Activated gamma-delta T cell (primary cell): ENCODE data around the gene RPS4Y1.
"Not testable (repeated sequence)": the region's sequence is repeated elsewhere in the genome, so short reads cannot be mapped to it uniquely, and the experiment has no call there.

ENCODE experiments used
- DNase-seq: peaks from one replicate; lab custom pipeline; 2025; lab: John Stamatoyannopoulos, UW
- total RNA-seq, 2 donors: gene quantifications; one replicate each; lab custom pipeline; 2026; lab: John Stamatoyannopoulos, UW

Gene RPS4Y1
- total RNA-seq: 0.10 to 100.0 reads per million in 2 donors

DNA sequence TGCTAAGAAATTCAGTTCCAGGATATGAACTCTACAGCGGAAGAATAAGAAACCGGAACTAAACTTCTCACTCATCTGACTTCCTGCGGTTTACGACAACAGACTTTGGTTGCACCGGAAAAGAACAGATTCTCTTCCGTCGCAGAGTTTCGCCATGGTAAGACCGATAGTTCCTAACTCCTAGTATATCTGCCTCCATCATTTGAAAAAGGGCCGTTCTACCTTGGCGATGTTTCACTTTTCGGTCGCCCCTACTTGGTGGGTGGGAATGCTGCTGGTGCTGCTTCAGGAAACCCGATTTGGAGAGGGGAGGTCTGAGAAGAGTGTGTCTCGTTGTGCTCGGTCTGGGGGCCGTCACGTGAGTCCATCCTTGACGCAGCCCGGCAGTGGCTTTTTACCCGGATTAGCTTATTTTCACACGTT, at the start of gene RPS4Y1:
RPS4Y1 (plus strand) TSS at position 132 of the 423 bp plus-strand sequence; CDS start at position 155, 23 bp downstream.
- DNase-seq: no peak

DNA sequence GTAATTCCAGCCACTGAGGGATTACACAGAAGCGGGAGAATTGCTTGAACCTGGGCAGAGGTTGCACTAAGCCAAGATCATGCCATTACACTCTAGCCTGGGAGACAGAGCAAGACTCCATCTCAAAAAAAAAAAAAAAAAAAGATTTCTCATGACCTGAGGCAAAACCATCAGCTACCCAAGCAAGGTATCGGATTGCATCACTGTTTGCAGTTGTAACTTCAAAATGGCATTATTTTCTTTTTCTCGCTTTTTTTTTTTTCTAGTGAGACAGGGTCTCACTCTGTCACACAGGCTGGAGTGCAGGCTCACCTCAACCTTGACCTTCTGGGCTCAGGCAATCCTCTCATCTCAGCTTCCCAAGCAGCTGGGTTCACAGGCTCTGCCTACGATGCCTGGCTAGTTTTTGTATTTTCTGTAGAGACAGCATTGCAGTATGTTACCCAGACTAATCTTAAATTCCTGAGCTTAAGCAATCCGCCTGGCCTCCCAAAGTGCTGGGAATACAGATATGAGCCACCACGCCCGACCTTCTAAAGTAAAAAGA, 44.4 kb upstream of the RPS4Y1 start:
- DNase-seq: no peak

DNA sequence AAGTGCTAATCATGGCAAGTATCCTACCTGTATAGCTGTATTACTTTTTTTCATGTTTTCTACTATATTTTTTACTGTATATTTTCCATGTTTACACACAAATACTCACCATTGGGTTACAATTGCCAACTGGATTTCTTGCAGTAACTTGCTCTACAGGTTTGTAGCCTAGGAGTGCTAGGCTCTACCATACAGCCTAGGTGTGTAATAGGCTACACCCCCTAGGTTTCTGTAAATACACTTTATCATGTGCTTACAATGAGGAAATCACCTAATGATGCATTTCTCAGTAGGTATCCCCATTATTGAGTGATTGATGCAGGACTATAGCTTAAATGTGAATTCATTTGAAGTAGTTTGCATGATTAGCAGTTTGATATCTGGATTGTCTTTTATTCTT, 43.4 kb upstream of the RPS4Y1 start:
- DNase-seq: no peak

DNA sequence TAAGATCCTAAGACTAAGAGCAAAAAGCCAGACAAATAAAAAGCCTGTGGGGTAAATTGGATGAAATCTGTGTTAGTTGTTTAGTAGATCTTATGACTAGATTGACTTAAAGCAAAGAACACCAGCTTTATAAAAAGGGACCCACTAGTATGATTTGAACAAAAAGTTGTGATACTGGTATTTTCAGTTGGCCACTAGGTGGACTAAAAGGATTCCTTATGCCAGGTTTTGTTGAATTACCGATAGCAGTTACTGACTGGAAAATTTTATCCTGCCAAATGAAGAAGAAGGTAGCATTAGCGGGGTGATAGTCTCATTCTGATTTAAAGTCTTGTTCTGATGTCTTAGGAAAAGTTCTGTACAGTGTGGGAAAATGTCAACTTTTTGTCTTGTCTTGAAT, 41.2 kb upstream of the RPS4Y1 start:
- no peak for DNase-seq

DNA sequence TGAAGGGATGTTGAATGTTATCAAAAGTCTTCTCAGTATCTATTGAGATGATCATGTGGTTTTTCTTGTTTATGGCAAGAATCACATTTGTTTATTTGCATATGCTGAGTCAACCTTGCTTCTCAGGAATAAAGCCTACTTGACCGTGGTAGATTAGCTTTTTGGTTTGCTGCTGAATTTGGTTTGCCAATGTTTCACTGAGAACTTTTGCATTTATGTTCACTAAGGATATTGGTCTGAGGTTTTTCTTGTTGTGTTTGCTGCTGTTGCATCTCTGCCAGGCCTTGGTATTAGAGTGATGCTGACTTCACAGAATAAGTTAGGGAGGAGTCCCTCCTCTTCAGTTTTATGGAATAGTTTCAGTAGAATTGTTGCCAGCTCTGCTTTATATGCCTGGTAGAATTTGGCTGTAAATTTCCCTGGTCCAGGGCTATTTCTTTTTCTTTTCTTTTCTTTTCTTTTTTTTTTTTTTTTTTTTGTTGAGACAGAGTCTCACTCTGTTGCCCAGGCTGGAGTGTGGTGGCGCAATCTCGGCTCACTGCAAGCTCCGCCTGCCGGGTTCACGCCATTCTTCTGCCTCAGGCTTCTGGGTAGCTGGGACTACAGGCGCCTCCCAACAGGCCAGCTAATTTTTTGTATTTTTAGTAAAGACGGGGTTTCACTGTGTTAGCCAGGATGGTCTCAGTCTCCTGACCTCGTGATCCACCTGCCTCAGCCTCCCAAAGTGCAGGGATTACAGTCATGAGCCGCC, 24.1 kb upstream of the RPS4Y1 start:
- DNase-seq: not testable (repeated sequence)

DNA sequence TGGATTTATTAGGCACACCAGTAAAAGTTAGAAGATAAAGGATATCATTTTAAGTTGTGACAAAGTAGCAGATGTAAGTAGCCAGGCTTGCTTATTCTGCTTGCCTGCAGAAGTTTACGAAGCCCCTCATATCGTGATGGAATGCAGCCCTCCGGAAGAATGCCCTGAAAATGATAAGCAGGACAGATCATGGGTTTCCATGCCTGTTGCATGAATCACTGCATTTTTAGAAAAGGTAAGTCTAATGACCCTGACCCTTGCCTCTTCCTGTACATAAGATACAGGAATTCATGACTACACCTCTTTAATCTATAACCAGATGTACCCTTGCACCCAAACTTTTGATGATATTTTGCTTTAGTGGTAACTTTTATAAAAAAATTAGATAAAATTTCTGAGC, 16.9 kb upstream of the RPS4Y1 start:
- DNase-seq: no peak

DNA sequence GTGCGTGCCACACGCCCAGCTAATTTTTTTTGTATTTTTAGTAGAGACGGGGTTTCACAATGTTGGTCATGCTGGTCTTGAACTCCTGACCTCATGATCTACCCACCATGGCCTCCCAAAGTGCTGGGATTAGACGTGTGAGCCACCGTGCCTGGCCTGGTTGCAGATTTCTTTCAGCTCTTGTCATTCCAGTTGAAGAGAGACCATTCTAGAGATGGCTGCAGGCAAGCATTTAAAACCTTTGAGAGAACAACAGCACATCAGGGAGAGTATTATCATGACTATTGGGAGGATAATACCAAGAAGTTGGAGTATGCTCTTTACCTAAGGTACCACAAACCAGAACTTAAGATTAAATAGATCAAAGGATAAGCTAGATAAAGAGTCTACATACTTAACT, 12.9 kb upstream of the RPS4Y1 start:
- DNase-seq: no peak

DNA sequence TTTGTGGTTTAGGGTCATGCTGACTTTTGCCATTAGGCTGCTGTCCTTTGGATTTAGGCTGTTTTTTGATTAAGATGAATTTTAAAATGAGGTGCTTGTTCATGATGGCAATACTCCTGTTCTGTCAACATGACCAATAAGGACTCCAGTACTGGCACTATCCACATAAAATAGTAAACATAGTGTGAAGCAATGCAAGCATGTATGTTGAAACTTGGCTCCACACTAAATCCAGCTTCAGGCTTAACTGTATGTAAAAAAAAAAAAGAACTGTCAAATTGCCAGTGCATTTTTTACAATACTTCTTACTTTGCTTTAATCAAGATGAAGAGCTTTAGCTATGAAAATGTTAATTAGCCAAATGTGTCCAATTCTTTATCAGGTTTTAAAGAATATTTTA, 6.2 kb upstream of the RPS4Y1 start:
- DNase-seq: no peak

DNA sequence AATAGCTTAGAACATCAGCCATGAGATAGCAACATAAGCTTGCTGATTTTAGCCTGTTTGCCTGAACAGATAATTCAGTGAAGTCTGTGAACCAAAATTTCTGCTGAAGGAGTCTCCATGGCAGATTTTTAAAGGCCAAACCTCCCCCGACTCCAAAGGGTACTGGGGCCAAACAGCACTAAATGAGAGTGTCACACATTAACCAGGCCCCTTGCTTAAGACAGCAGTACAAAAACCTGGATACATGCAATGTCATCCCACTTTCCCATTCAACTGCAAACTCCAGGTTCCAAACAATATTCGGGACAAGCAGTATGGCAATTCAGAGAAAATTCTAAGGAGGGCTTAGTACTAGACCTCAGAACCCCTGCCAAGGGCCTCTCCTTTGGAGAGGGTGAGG, 4.3 kb upstream of the RPS4Y1 start:
- DNase-seq: no peak

DNA sequence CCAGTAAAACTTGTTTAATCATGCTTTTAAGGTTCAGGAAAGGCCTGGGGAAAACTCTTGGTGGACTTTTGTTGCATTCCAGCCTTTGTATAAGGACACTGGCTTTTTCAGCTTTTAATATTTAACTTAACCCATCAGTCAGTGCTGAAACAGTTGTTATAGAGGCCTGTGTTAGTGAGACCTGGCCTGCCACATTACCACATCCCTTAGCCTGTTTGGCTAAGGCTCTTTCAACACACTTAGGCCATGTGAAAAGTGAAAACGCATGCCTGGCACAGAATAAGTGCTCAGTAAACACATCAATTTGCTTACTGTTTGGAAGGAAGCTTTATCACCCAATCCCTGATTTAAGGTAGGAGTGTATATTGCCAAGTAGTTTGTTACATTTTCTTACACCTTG, 3.5 kb upstream of the RPS4Y1 start:
- no peak for DNase-seq

DNA sequence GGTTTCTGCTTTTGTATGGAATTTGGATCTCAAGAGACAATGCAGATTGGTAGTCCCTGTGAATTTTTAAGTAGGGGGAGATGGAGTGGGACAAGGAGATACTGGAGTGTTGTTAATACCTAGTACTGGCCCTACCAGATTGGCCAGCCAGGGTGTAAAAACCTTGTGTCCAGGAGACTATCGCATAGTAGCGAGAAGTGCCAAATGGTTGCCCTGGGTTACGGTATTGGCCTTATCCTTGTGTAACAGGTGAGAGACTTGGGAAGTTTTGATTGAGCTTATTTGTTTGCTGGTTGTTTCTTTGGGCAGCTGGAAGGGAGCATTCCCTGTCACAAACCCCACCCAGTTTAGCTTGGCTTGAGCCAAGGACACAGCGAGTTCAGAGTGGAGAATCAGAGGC, 5.4 kb downstream of the RPS4Y1 start:
- DNase-seq: no peak

DNA sequence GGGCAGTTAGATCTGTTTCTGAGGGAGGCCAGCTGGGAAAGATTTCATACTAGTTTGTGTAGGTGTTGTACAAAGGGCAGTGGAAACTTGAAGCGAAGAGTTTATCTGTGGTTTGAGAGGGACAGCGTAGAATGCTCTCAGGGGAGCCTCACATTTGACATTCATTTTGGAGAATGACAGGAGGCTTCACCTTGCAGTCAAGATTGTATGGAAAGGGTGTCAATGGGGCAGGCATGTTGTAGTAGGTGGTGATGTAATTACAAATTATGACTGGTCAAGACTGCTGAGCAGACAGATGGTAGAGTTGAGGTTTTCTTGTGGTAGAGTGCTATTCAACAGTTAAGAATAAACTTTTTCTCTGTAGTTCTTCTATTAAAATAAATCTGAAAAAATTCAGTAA, 7.0 kb downstream of the RPS4Y1 start:
- DNase-seq: no peak

DNA sequence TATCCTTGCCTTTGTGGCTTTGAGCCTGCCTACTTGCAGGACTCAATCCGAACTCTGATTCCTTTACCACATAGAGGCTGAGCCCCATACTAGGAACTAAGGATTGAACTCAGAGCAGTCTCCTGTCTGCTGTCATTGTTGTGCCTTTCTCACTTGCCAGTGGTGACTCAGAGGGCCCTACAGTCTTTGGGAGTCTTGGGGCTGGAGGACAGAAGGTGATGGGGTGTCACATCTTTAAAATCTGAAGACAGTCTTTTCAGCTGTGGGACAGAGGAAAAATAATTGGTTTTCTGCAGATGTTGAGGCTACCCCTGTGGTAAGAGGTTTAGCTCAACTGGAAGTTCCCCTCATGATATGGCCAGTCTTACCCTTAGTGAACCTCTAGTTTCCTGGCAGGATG, 8.0 kb downstream of the RPS4Y1 start:
- DNase-seq: no peak

DNA sequence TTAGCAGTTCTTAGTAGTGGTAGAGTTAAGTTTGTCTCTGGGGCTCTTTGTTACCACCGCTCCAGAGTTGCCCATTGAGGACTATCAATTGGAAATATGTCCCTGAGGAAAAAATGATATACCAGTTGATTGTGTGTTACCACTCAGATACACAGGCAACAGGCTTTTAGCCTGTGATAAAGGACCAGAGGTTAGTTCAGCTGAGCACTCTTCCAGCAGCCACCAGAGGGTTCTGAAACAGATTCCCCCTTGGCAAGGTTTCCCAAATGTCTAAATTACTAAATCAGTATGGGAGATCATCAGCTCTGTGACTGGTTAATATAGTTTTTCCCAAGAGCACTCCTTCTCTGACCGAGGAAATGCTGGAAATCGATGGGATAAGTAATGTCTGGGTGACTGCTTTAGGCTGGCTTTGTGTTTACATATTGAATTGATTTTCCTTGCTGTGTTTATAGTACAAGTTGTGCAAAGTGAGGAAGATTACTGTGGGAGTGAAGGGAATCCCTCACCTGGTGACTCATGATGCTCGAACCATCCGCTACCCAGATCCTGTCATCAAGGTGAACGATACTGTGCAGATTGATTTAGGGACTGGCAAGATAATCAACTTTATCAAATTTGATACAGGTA, 12.9 kb downstream of the RPS4Y1 start:
- no peak for DNase-seq

DNA sequence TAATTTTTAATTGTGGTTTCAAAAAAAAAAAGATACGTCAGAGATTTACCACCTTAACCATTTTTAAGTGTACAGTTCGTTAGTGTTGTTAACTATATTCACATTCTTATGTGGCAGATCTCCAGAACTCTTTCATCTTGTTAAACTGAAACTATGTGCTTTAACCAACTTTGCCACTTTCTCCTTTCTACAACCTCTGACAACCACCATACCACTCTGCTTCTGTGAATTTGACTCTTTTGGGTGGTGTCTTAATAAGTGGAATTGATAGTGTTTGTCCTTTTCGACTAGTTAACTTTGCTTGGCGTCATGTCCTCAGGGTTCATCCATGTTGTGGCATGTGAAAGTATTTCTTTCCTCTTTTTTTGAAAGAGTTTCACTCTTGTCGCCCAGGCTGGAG, 15.7 kb downstream of the RPS4Y1 start:
- DNase-seq: no peak

DNA sequence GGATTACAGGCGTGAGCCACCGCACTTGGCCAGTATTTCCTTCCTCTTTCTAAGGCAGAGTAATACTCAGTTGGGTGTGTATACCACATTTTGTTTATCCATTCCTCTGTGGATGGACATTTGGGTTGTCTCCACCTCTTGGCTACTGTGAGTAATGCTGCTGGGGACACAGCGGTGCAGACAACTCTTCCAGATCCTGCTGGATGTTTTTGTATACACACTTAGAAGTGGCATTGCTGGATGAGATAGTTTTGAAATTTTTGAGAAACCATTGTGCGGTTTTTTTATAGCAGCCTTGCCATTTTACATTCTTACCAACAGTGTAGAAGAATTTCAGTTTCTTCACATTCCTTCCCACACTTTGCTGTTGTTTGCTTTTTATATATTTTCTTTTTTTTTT, 16.3 kb downstream of the RPS4Y1 start:
- no peak for DNase-seq

DNA sequence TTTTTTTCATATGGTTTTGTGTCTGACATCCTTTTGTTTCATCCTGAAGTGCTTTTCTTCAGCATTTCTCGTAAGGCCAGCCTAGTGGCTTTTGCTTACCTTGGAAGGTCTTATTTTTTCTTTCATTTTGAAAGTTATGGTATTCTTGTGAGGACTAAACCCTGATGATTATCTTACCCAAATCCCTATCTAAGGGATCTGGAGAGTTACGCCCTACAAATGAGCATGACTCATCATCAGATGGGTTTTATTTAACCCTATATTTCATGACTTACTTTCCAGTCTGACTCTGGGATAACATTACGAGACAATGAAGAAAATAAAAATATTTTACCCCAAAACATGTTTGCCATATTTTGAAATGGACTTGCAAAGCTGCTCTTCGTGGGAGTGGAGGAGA, 18.4 kb downstream of the RPS4Y1 start:
- no peak for DNase-seq

DNA sequence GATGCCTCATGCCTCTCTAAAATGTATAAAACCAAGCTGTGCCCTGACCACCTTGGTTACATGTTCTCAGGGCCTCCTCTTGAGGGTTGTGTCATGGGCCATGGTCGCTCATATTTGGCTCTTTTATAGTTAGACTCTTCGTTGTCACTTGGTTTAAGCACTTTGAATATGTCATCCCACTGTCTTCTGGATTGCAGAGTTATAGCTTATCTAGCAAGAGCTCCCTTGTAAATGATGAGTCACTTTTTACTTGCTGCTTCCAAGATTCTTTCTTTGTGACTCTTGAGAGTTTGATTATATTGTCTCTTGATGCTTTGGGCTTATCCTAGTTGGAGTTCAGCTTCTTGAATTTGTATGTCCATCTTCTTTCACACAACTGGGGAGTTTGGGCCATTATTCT, 19.1 kb downstream of the RPS4Y1 start:
- no peak for DNase-seq

DNA sequence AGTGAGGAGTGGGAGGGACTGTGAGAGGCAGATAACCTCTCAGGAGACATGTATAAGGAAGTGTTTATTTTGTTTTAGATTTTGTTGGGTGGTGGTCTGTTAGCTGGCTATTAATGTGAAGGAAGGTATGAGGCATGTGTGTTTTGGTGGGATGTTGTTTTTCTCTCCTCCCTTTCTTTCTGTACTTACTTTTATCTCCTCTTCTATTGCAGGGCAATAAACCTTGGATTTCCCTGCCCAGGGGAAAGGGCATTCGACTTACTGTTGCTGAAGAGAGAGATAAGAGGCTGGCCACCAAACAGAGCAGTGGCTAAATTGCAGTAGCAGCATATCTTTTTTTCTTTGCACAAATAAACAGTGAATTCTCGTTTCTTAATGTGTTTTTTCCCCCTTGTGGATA, 25.2 kb downstream of the RPS4Y1 start:
- DNase-seq: no peak

DNA sequence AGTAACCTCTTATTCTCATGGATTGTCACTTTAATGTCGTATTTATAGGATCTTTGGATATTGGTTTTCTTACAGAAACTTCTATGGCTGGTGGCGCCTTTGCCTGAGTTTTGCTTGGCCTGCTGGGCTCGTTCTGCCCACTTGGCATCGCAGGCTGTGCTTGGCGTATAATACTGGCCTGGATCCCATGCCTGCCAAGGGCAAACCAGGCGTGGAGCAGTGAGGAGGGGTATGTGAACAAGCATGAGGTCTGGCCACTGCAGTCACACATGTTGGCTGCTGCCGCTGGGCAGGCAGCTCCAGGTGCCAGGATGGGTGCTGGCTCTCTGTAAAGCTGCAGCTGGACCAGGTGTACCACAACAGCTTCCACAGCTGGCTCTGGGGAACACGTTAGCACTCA, 26.1 kb downstream of the RPS4Y1 start:
- DNase-seq: no peak

DNA sequence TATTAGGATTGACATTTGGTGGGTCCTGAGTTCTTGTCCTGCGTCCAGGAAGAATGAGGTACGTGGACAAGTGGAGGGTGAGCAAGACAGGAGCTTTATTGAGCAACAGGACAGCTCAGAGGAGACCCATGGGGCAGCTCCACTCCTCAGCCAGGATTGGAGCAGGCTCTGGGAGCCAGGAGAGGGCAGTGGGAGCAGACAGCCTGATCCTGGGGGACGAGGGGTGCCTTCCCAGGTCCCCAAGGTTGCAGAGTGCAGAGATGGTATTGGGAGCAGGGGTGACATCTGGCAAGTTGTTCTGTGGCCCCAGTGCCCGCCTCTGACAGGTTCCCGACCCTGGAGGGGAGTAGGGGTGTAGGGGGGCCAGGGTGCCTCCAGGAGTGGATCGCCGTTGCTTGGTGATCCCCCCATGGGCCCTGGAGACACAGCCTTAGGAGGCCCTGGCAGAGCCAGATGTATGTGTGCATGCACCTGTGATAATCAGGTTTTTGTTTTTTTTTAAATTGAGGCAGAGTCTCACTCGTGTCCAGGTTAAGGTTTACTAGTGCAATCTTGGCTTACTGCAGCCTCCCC, 26.7 kb downstream of the RPS4Y1 start:
- no peak for DNase-seq

DNA sequence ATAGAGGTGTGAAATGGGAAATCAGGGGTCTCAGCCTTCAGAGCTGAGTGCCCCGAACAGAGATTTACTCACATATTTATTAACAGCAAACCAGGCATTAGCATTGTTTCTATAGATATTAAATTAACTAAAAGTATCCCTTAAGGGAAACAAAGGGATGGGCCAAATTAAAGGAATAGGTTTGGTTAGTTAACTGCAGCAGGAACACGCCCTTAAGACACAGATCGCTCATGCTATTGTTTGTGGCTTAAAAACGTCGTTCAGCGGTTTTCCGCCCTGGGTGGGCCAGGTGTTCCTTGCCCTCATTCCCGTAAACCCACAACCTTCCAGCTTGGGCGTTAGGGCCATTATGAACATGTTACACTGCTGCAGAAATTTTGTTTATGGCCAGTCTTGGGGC, 30.8 kb downstream of the RPS4Y1 start:
- DNase-seq: not testable (repeated sequence)

DNA sequence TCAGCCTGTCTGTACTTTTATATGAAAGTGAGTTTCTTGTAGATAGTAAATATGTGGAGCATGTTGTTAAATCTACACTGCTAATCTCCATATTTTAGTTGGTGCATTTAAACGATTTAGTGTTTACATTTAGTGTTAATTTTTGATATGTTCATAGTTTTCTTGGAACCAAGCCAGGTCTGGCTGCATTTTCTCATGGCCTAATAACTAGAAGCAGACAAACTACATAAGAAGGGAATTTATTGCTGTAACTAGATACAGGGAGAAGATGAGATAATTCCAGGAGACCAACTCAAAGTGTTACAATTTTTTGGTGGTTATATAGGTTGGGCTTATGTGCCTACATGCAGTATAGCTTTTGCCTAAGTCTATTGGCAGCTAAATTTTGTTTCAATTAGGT, 32.8 kb downstream of the RPS4Y1 start:
- no peak for DNase-seq
